PC-9 (cell line): ENCODE results near the gene CNTNAP2. TPM values are rescaled to one million over a fixed set of nuclear protein-coding genes. Genes with fewer than 3 reads are reported as not detected.

Experiments
- BruUV-seq: library from RNA; stranded (reverse); fragments of 400-500 nt; replicated peaks from 2 replicates; lab custom pipeline; 2021; lab: Mats Ljungman, UMichigan
- CTCF ChIA-PET: fragments of 300-600 bp; sonication (Branson Sonifier 250); formaldehyde crosslinking; loops from one replicate; lab custom pipeline; 2022; ENCODE audit warnings: antibody characterized with exemption; lab: Charles Lee
- POLR2A ChIA-PET: fragments of 300-600 bp; sonication (Branson Sonifier 250); formaldehyde crosslinking; loops from one replicate; lab custom pipeline; 2022; ENCODE audit warnings: antibody characterized with exemption; ENCODE audit not compliant: unreplicated experiment; lab: Charles Lee
- DNase-seq, 2 experiments: peaks; one replicate each; pipeline versions ENCODE4 v3.0.0 to v3.0.0-alpha.2; 2015 to 2022; ENCODE audit warnings: mixed read lengths in 1 of 2
- H2AFZ ChIP-seq: fragments of 200-600 bp; sonication (generic); 2 replicates; pipeline ENCODE4 v1.8.1; 2017; ENCODE audit warnings: antibody characterized with exemption
- H3F3A ChIP-seq: fragments of 200-600 bp; sonication (generic); 2 replicates; pipeline ENCODE4 v1.8.1; 2017; ENCODE audit warnings: antibody characterized with exemption, mild to moderate bottlenecking, low read depth; ENCODE audit not compliant: insufficient read depth
- H3K27ac ChIP-seq: fragments of 200-600 bp; sonication (generic); 2 replicates; pipeline ENCODE4 v1.6.1; 2016; ENCODE audit warnings: mixed run types
- H3K27me3 ChIP-seq: fragments of 200-600 bp; sonication (generic); 2 replicates; pipeline ENCODE4 v1.6.1; 2016; ENCODE audit warnings: low read depth, mixed run types; ENCODE audit not compliant: insufficient read depth
- H3K36me3 ChIP-seq: fragments of 200-600 bp; sonication (generic); 2 replicates; pipeline ENCODE4 v1.6.1; 2016; ENCODE audit warnings: low read depth, mixed run types
- H3K4me1 ChIP-seq: fragments of 200-600 bp; sonication (generic); replicated peaks from 2 replicates; pipeline ENCODE4 v1.6.1; 2016; ENCODE audit warnings: mixed run types; ENCODE audit not compliant: insufficient read depth
- H3K4me2 ChIP-seq: fragments of 200-600 bp; sonication (generic); 2 replicates; pipeline ENCODE4 v1.6.1; 2017; ENCODE audit warnings: mixed run types
- H3K4me3 ChIP-seq: fragments of 200-600 bp; sonication (generic); 2 replicates; pipeline ENCODE4 v1.6.1; 2016; ENCODE audit warnings: mixed run types
- H3K79me2 ChIP-seq: fragments of 200-600 bp; sonication (generic); 2 replicates; pipeline ENCODE4 v1.6.1; 2017; ENCODE audit warnings: low read depth, mixed run types
- H3K9me2 ChIP-seq: fragments of 200-600 bp; sonication (generic); 2 replicates; pipeline ENCODE4 v1.8.1; 2017; ENCODE audit warnings: mild to moderate bottlenecking; ENCODE audit not compliant: insufficient read depth
- H3K9me3 ChIP-seq: fragments of 200-600 bp; sonication (generic); 2 replicates; pipeline ENCODE4 v1.8.1; 2016; ENCODE audit warnings: low read depth; ENCODE audit not compliant: insufficient read depth
- H4K20me1 ChIP-seq: fragments of 200-600 bp; sonication (generic); 2 replicates; pipeline ENCODE4 v1.8.1; 2017; ENCODE audit not compliant: insufficient read depth
- CTCF ChIP-seq: fragments of 200-600 bp; sonication (generic); conservative IDR thresholded peaks from 2 replicates; pipeline ENCODE4 v1.6.1; 2017; ENCODE audit warnings: mixed run types, antibody characterized with exemption, mild to moderate bottlenecking, moderate library complexity
- EZH2 ChIP-seq: fragments of 200-600 bp; sonication (generic); IDR thresholded peaks from 2 replicates; pipeline ENCODE4 v1.8.0; 2017; ENCODE audit warnings: antibody characterized with exemption, low read depth
- intact Hi-C: fragments of 100-400 bp; cut with micrococcal nuclease; formaldehyde crosslinking; loops from one replicate; pipeline ENCODE4 v1.10.0; 2022; ENCODE audit not compliant: unreplicated experiment
- total RNA-seq: library from RNA; stranded (reverse); gene quantifications from 2 replicates; pipeline ENCODE4 v1.2.3, GENCODE V29; 2021

Gene CNTNAP2
- total RNA-seq, 1 experiment from 2014 or later: not detected

GRCh38 chr7:147136352-147136751 is 1019.8 kb downstream of the CNTNAP2 start:
- Histone ChIP-seq H3K79me2 (no peaks in the 10 kb centered on the region), H3K9me2 (no peaks in the 10 kb centered on the region), H3K4me3 (no peak overlapping the region), H3F3A (no peaks in the 10 kb centered on the region), H4K20me1 (no peaks in the 10 kb centered on the region), H2AFZ (no peak overlapping the region), H3K36me3 (no peaks in the 10 kb centered on the region), H3K4me2 (no peak overlapping the region), H3K9me3 (no peaks in the 10 kb centered on the region), H3K27ac (no peak overlapping the region), H3K4me1 (no peaks in the 10 kb centered on the region), H3K27me3 (no peaks in the 10 kb centered on the region)
- ChIA-PET POLR2A (no interaction called here), CTCF (no interaction called here)
- DNase-seq: no peak
- intact Hi-C loops: no loop called here
- TF ChIP-seq EZH2 (no peak), CTCF (no peak)
- BruUV-seq: no TSS peak

GRCh38 chr7:147145194-147145593 is 1028.6 kb downstream of the CNTNAP2 start:
- no peaks in the 10 kb centered on the region for H3K9me3 ChIP-seq

GRCh38 chr7:147146169-147146568 is 1029.6 kb downstream of the CNTNAP2 start:
- intact Hi-C loops: no loop called here
- no peaks in the 10 kb centered on the region for H3F3A ChIP-seq
- no peak overlapping the region for H2AFZ ChIP-seq
- H4K20me1 ChIP-seq: 0 out of 2 replicates have a peak, but pooled peaks cover 2% of the 10 kb centered on the region
- H3K36me3 ChIP-seq: no peaks in the 10 kb centered on the region
- no peaks in the 10 kb centered on the region for H3K79me2 ChIP-seq
- ChIA-PET CTCF (no interaction called here), POLR2A (no interaction called here)
- no peak for DNase-seq
- H3K27ac ChIP-seq: no peak overlapping the region
- no peaks in the 10 kb centered on the region for H3K9me3 ChIP-seq
- H3K27me3 ChIP-seq: no peaks in the 10 kb centered on the region
- no peaks in the 10 kb centered on the region for H3K9me2 ChIP-seq
- no peak overlapping the region for H3K4me3 ChIP-seq
- no peak for TF ChIP-seq EZH2
- no peak for TF ChIP-seq CTCF
- H3K4me1 ChIP-seq: no peaks in the 10 kb centered on the region
- BruUV-seq: no TSS peak
- no peak overlapping the region for H3K4me2 ChIP-seq

More at GRCh38 chr7:147145194-147145593, 1028.6 kb downstream of the CNTNAP2 start:
- no peak overlapping the region for H2AFZ ChIP-seq
- no peak overlapping the region for H3K4me2 ChIP-seq
- H3K4me3 ChIP-seq: no peak overlapping the region
- H3F3A ChIP-seq: no peaks in the 10 kb centered on the region
- H3K27ac ChIP-seq: no peak overlapping the region
- ChIA-PET POLR2A (no interaction called here), CTCF (no interaction called here)
- H3K4me1 ChIP-seq: no peaks in the 10 kb centered on the region
- intact Hi-C loops: no loop called here
- H3K27me3 ChIP-seq: no peaks in the 10 kb centered on the region
- no peaks in the 10 kb centered on the region for H3K9me2 ChIP-seq
- DNase-seq: no peak
- no TSS peak for BruUV-seq
- no peaks in the 10 kb centered on the region for H3K36me3 ChIP-seq
- 0 out of 2 replicates have a peak, but pooled peaks cover 2% of the 10 kb centered on the region for H4K20me1 ChIP-seq
- no peak for TF ChIP-seq CTCF
- TF ChIP-seq EZH2: no peak
- H3K79me2 ChIP-seq: no peaks in the 10 kb centered on the region
